IPS-18c (cell line): ENCODE results near the gene TUBA3C.

Experiments used
- H3K4me3 ChIP-seq: 2 replicates; pipeline ENCODE4 v1.7.0; 2013; ENCODE audit warnings: low read depth, mild to moderate bottlenecking, low read length, moderate library complexity; ENCODE audit not compliant: insufficient read depth
- H3K9me3 ChIP-seq: one replicate; pipeline ENCODE4 v1.6.1; 2013; ENCODE audit warnings: mild to moderate bottlenecking, low read length, moderate library complexity; ENCODE audit not compliant: control insufficient read depth, insufficient read depth

Gene TUBA3C

GRCh38 chr13:19150712-19151228 lies 30.9 kb downstream of the TUBA3C start:
- peak overlapping the region; percentile 20; the same call in 1 of the 2 replicates for H3K4me3 ChIP-seq
- peaks cover 50% of the 10 kb centered on the region for H3K9me3 ChIP-seq

- no peak overlapping the region; the same call in 1 of the 2 replicates for H3K4me3 ChIP-seq
- peaks cover 45% of the 10 kb centered on the region for H3K9me3 ChIP-seq
Observed at GRCh38 chr13:19150226-19150625, 31.4 kb downstream of the TUBA3C start.

- no peak overlapping the region for H3K4me3 ChIP-seq
- peaks cover 31% of the 10 kb centered on the region for H3K9me3 ChIP-seq
Observed at GRCh38 chr13:19148561-19148960, 33.1 kb downstream of the TUBA3C start.
